SW480 (cell line): Measurements from ENCODE around the gene CAMK2G.
"Not testable (repeated sequence)": the region's sequence is repeated elsewhere in the genome, so short reads cannot be mapped to it uniquely, and the experiment has no call there.

Source experiments
- DNase-seq: peaks from one replicate; pipeline ENCODE4 v3.0.0-alpha.2; 2016; ENCODE audit warnings: low spot score

The CAMK2G gene

GRCh38 chr10:73790886-73791625, 83.3 kb downstream of the CAMK2G start:
- DNase-seq, result no peak

DNA sequence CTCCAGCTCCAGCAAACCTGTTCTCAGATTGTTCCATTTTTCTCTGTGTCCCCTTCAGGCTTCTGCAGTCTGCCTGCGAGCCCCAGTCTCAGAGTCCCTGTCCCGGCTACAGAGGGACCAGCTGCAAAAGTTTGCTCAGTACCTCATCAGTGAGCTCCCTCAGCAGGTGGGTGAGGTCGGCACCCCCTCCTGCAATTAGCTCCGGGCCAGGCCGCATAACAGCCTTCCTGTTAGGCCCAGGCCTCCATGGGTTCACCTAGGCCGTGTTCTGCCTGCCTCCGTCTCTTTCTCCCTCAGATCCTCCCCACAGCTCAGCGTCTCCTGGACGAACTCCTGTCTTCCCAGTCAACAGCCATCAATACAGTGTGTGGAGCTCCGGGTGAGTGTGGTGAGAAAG, 84.7 kb downstream of the CAMK2G start:
- no peak for DNase-seq

DNA sequence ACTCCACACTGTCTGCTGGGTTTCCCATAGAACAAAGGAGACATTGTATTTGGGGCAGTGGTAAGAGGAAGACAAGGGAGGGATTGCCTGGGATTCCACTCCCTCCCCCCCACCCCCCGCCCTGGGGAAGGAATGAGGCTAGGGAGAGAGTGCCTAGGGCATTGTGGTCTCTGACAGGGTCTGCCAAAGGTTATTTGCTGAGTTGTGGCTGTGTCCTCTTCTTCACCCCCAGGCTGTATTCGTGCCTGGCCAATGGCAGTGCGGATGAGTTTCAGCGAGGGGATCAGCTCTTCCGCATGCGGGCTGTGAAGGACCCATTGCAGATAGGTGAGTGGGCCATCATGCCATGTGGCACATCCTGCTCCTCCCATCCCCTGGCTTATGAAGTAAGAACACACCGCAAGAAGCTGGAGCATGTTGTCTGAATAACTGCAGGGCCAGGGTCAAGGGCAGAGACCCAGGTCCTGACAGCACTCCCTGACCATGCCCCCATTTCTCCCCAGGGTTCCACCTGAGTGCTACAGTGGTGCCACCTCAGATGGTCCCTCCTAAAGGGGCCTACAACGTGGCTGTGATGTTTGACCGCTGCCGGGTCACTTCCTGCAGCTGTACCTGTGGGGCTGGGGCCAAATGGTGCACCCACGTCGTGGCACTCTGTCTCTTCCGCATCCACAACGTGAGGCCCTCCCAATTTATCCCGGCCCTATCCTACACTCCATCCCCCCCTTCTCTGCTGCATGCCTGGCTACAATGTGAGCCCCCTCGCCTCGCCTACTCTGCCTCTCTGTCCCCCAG, 85.3 kb downstream of the CAMK2G start:
- no peak for DNase-seq

- not testable (repeated sequence) for DNase-seq
Observed at GRCh38 chr10:73787031-73787800, 87.1 kb downstream of the CAMK2G start.

DNA sequence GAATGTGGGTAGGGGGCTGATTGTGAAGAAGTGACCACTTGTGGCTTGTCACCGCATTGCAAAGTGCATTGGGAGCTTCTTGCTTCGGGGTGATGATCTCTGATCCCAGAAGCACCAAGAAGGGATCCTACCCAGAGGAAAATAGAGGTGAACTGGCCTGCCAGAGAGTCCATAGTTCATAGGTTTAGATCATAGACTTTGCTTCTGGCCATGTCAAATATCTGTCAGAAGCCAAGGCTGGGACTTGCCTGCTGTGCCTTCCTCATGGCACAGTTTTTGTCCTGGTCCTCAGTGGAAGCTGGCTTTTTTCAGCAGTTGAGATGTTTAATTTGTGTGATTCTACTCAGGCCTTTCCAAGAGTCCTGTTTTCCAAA, 87.9 kb downstream of the CAMK2G start:
- DNase-seq, result no peak

GRCh38 chr10:73785721-73786511, 88.4 kb downstream of the CAMK2G start:
- DNase-seq, result peak; percentile 33

DNA sequence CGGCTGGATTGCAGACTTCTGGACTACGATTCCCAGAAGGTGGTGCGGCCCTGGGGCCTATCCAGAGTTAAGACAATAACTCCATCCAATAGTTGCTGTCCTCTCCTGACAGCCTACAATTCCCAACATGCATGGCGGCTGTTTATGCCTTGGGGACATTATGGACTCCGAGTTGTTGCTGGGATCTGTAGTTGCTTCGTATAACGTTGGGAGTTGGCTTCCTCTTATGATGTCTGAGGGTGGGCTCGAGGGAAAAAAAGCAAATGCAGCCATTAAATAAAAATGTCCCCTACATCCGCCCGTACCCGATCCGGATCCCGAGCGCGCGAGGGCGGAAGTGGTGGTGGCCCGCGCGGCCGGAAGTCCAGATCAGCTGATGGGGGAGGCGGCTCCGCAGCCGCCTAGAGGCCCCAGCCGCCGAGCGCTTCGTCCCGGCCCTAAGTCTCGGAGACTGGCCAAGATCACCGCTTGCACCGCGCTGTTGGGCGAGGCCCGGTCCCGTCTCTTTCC, 89.1 kb downstream of the CAMK2G start, which contains the start of gene ZSWIM8:
TSS of gene ZSWIM8 (plus strand) at position 396 of the 510 bp plus-strand sequence. CDS start 273 bp downstream, outside the sequence.
- DNase-seq, result peak; percentile 93

- DNase-seq, result no peak
Observed at GRCh38 chr10:73782749-73783085, 91.6 kb downstream of the CAMK2G start.

GRCh38 chr10:73781879-73782748, 92.2 kb downstream of the CAMK2G start, which contains the start of gene CHCHD1:
Gene CHCHD1 (plus strand): TSS chr10:73782048. CDS start chr10:73782076, 28 bp downstream.
- peak; percentile 80 for DNase-seq

DNA sequence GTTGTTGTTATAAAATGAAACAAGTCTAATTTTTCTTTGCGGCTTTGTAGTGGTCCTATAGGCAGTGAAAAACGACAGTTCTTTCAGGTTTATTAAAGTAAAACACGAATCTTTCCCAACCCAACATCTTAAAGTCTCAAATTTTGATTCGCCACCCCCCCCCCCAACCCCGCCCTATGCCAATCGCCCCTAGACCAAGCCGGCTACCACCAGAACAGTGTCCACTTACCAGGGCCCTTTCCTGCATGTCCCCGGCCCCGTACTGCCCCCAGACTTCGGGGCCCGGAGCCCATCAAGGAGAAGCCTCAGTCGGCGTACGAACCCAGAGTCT, 92.8 kb downstream of the CAMK2G start:
- DNase-seq, result no peak

GRCh38 chr10:73780966-73781365, 93.4 kb downstream of the CAMK2G start:
- DNase-seq, result no peak

DNA sequence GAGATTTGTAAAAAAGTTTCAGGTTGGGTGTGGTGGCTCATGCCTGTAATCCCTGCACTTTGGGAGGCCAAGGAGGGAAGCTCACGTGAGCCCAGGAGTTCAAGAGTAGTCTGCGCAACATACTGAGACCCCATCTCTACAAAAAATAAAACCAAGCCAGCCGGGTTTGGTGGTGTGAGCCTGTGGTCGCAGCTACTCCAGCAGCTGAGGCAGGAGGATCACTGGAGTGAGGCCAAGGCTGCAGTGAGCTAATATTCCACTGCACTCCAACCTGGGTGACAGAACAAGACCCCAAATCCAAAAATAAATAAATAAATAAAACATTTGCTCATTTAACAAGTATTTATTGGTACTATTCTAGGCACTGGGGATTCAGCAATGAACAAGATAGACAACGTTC, 94.1 kb downstream of the CAMK2G start:
- DNase-seq, result no peak

- no peak for DNase-seq
Observed at GRCh38 chr10:73779539-73780197, 94.7 kb downstream of the CAMK2G start.

- no peak for DNase-seq
Observed at GRCh38 chr10:73779018-73779417, 95.3 kb downstream of the CAMK2G start.

DNA sequence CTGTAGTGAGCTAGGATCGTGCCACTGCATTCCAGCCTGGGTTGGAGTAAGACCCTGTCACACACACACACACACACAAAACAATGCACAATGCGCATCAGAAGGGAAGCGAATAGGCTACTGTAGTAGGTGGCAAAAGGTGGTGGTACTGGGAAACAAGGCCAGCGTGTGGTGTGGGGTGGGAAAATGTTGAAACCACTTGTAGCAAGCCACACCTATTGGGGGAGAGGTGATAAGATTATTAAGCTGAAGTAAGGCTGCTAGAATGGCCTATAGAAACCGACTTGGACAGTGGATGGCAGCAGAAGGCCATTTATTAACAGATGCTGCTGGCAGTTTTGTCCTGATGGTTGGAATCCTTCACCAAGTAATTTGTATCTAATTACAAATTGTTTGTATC, 99.7 kb downstream of the CAMK2G start:
- DNase-seq, result peak; percentile 40

DNA sequence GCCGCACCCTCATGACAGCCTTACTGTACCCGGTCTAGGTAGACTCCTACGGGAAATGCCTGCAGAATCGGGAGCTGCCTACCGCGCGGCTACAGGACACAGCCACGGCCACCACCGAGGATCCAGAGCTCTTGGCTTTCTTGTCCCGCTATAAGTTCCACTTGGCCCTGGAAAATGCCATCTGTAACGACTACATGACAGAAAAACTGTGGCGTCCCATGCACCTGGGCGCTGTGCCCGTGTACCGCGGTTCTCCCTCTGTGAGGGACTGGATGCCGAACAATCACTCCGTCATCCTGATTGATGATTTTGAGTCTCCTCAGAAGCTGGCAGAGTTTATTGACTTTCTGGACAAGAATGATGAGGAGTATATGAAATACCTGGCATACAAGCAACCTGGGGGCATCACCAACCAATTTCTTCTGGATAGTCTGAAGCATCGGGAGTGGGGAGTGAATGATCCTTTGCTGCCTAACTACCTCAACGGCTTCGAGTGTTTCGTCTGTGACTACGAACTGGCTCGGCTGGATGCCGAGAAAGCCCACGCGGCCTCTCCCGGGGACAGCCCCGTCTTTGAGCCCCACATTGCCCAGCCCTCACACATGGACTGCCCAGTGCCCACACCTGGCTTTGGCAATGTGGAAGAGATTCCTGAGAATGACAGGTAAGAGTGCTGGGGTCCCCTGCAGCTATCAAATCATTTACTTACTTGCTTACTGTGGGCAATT, 101.0 kb downstream of the CAMK2G start:
- DNase-seq, result peak; percentile 9

DNA sequence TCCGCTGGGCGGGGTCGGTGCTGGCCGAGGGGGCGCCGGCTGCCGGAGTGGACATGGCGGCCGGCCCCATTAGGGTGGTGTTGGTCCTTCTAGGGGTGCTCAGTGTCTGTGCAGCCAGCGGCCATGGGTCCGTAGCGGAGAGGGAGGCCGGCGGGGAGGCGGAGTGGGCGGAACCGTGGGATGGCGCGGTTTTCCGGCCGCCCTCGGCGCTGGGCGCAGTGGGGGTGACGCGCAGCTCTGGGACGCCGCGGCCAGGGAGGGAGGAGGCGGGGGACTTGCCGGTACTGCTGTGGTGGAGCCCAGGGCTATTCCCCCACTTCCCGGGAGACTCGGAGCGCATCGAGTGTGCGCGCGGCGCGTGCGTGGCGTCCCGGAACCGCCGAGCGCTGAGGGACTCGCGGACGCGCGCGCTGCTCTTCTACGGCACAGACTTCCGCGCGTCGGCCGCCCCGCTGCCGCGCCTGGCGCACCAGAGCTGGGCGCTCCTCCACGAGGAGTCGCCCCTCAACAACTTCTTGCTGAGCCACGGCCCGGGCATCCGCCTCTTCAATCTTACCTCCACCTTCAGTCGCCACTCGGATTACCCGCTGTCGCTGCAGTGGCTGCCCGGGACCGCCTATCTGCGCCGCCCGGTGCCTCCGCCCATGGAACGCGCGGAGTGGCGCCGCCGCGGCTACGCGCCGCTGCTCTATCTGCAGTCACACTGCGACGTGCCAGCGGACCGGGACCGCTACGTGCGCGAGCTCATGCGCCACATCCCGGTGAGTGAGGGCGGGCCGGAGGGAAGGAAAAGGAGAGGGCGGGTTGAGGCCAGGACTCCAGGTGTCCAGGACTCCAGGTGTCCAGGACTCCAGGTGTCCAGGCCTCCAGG, 101.8 kb downstream of the CAMK2G start:
- peak; percentile 82 for DNase-seq

DNA sequence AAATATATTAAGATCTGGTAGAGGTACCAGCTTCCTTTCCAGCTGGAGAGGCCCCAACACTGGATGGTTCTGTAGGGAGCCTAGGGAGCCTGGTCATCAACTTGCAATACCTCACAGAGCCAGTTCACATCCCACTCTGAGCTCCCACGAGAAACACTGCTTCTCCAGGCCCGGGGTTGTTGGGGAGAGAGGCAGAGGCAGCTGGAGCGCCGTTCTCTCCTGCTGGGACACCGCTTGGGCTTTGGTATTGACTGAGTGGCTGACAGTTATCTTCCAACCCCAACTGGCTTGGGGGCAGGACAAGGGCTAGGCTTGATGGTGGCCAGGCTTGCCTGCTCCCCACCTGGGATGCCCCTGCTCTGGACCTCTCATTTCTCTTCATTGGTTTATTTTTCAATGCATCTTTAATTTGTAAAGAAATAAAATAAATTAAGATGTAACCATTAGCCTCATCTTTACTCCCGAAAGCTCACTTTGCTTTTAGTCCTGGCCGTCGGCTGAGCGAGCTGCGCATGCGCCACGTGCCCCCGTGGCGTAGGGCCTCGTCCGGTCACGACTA, 102.6 kb downstream of the CAMK2G start:
- no peak for DNase-seq
